HFF-Myc (cell line): Measurements from ENCODE around the gene ATP2B3.

Experiments used
- DNase-seq: peaks from one replicate; pipeline ENCODE4 v3.0.0-alpha.2; 2011; ENCODE audit warnings: low read depth; ENCODE audit errors: extremely low read depth
- H3K4me3 ChIP-seq: replicated peaks from 2 replicates; pipeline ENCODE4 v1.5.1; 2011; ENCODE audit warnings: low read depth, mild to moderate bottlenecking, control low read depth, low read length
- CTCF ChIP-seq: IDR thresholded peaks from 2 replicates; pipeline ENCODE4 v1.5.1; 2012; ENCODE audit warnings: mild to moderate bottlenecking, low read depth, low read length, control low read depth; ENCODE audit errors: missing control alignments

Gene ATP2B3

GRCh38 chrX:153526801-153527200 lies 9.4 kb downstream of the ATP2B3 start:
- no peak for DNase-seq
- H3K4me3 ChIP-seq, result no peak overlapping the region
- TF ChIP-seq CTCF, result no peak

- no peak for DNase-seq
- no peak for TF ChIP-seq CTCF
- no peak overlapping the region for H3K4me3 ChIP-seq
These were observed 9.8 kb downstream of the ATP2B3 start for GRCh38 chrX:153527208-153527607.

- no peak overlapping the region for H3K4me3 ChIP-seq
- DNase-seq, result no peak
- TF ChIP-seq CTCF, result no peak
These were observed 13.1 kb downstream of the ATP2B3 start for GRCh38 chrX:153530411-153531129.

GRCh38 chrX:153533091-153533490 lies 15.6 kb downstream of the ATP2B3 start:
- TF ChIP-seq CTCF, result no peak
- H3K4me3 ChIP-seq, result no peak overlapping the region
- no peak for DNase-seq

- no peak for DNase-seq
- no peak overlapping the region for H3K4me3 ChIP-seq
- no peak for TF ChIP-seq CTCF
These were observed 19.6 kb downstream of the ATP2B3 start for GRCh38 chrX:153537080-153537479.

GRCh38 chrX:153537526-153538295 lies 20.3 kb downstream of the ATP2B3 start:
- no peak overlapping the region for H3K4me3 ChIP-seq
- DNase-seq, result no peak
- TF ChIP-seq CTCF, result no peak
